HEK293T (cell line): ENCODE measurements around the gene RELCH.

ENCODE experiments used
- CTCF ChIA-PET: fragments of 350-600 bp; formaldehyde crosslinking; extraction: SDS; loops from one replicate; lab custom pipeline; 2021; ENCODE audit warnings: antibody characterized with exemption, inconsistent platforms; lab: Yijun Ruan, JAX
- POLR2A ChIA-PET: fragments of 350-600 bp; formaldehyde crosslinking; extraction: SDS; loops from one replicate; lab custom pipeline; 2020; ENCODE audit warnings: antibody characterized with exemption, inconsistent platforms; lab: Yijun Ruan, JAX
- DNase-seq: peaks from one replicate; pipeline ENCODE4 v3.0.0; 2012; ENCODE audit warnings: mixed read lengths; ENCODE audit errors: extremely low spot score
- ARNT ChIP-seq: fragments of 450-650 bp; IDR thresholded peaks from 2 replicates; pipeline ENCODE4 v1.6.1; 2017; ENCODE audit warnings: mild to moderate bottlenecking
- BHLHE40 ChIP-seq: fragments of 450-650 bp; IDR thresholded peaks from 2 replicates; pipeline ENCODE4 v1.6.1; 2016; ENCODE audit warnings: mild to moderate bottlenecking, moderate library complexity, borderline replicate concordance
- CTBP1 ChIP-seq: fragments of 450-650 bp; IDR thresholded peaks from 2 replicates; pipeline ENCODE4 v1.6.1; 2016; ENCODE audit warnings: borderline replicate concordance
- ELF4 ChIP-seq: fragments of 450-650 bp; IDR thresholded peaks from 2 replicates; pipeline ENCODE4 v1.6.1; 2017; ENCODE audit warnings: antibody characterized with exemption
- FOXA1 ChIP-seq: fragments of 450-650 bp; IDR thresholded peaks from 2 replicates; pipeline ENCODE4 v1.6.1; 2016; ENCODE audit warnings: mild to moderate bottlenecking
- FOXK2 ChIP-seq: fragments of 450-650 bp; IDR thresholded peaks from 2 replicates; pipeline ENCODE4 v1.6.1; 2016; ENCODE audit warnings: mild to moderate bottlenecking
- FOXM1 ChIP-seq: fragments of 450-650 bp; IDR thresholded peaks from 2 replicates; pipeline ENCODE4 v1.6.1; 2017; ENCODE audit warnings: mild to moderate bottlenecking, borderline replicate concordance
- HDGF ChIP-seq: fragments of 450-650 bp; IDR thresholded peaks from 2 replicates; pipeline ENCODE4 v1.6.1; 2017; ENCODE audit warnings: antibody characterized with exemption, borderline replicate concordance
- L3MBTL2 ChIP-seq: fragments of 450-650 bp; conservative IDR thresholded peaks from 2 replicates; pipeline ENCODE4 v1.6.1; 2016; ENCODE audit warnings: mild to moderate bottlenecking
- LEF1 ChIP-seq: fragments of 450-650 bp; IDR thresholded peaks from 2 replicates; pipeline ENCODE4 v1.6.1; 2017; ENCODE audit warnings: mild to moderate bottlenecking, borderline replicate concordance
- NFRKB ChIP-seq: fragments of 450-650 bp; IDR thresholded peaks from 2 replicates; pipeline ENCODE4 v1.6.1; 2016; ENCODE audit warnings: mild to moderate bottlenecking, moderate library complexity
- SP1 ChIP-seq: fragments of 450-650 bp; IDR thresholded peaks from 2 replicates; pipeline ENCODE4 v1.6.1; 2017
- SUZ12 ChIP-seq: fragments of 450-650 bp; IDR thresholded peaks from 2 replicates; pipeline ENCODE4 v1.6.1; 2016; ENCODE audit warnings: mild to moderate bottlenecking
- TARDBP ChIP-seq: fragments of 450-650 bp; IDR thresholded peaks from 2 replicates; pipeline ENCODE4 v1.6.1; 2016
- ZNF384 ChIP-seq: fragments of 450-650 bp; IDR thresholded peaks from 2 replicates; pipeline ENCODE4 v1.6.1; 2016
- TF ChIP-seq, protein P1 (sequence below): fragments of 450-650 bp; IDR thresholded peaks from 2 replicates; pipeline ENCODE4 v1.6.1; 2016

The RELCH gene

DNA sequence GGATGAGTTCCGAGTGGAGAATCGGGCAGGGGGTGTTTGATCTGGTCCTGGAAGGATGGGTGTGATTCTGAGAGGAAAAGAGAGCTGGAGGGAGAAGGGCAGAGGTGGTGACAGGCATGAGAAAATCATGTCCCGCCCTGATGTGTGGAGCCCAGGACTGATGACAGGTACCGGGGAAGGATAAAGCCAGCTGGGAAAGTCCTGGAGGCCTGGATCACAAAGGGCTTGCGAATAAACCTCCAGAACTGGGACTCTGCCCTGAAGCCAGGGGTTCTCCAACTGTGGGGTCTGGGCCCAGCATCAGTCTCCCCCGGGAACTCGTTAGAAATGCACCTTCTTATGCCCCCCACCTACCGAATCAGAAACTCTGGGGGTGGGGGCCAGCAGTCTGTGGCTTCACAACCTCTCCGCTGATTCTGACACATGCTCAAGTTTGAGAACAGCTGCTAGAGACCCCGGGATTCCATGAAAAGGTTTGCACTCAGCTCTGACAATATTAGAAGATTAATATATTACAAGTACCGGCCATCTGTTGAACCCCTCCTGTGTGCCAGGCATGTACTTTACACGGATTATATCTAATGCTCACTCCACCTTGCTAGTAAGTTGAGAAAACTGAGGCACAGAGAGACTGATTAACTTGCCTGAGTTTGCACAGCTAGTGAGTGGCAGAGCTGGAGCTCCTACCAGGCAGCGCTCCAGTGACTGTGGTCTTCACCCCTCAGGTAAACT, 146.1 kb downstream of the RELCH start:
- ChIA-PET CTCF (no interaction called here), POLR2A (no interaction called here)
- TF ChIP-seq FOXM1 (no peak), SP1 (no peak), NFRKB (no peak), HDGF (no peak), BHLHE40 (no peak), FOXA1 (no peak), L3MBTL2 (no peak), ELF4 (no peak)
- DNase-seq = no peak

DNA sequence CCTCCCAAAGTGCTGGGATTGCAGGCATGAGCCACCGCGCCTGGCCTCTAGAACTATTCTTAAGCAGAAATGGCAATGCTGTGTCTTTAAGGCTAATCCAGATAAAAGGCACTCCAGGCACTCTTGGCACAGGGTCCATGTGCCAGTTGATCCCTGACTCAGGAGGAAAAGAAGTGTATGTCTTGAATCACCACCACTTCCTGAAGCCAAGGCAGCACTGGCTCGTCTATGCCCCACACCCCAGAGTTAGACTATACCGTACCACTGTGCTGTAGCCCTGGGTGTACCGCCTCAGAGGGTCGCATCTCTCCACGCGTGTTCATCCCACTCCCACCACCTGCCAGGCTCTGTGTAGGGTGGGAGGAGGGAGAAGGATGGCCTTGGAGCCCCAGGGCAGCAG, 147.1 kb downstream of the RELCH start:
- POLR2A ChIA-PET = no interaction called here

DNA sequence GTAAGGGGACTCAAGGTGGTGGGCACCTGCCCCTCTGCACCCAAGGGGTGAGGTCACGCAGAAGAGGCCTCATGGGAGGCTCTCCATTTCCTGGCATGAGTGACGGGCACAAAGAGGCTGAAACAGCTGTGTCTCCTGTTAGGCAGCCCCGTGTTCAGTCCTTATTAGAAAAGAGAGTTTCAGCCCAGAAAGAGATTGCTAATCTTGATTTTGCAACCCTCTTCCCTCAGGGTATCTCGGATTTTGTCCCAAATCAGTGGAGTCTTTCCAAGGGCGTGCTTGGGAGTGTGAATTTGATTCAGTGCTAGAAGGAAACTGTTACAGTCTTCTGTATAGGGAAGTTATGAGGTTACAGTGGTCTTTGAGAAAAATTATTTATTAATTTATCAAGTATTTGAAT, 148.4 kb downstream of the RELCH start:
- DNase-seq = no peak
- TF ChIP-seq FOXA1 (no peak), LEF1 (no peak), HDGF (no peak), ELF4 (no peak), CTBP1 (no peak), ARNT (no peak), BHLHE40 (no peak), FOXK2 (no peak), FOXM1 (no peak), ZNF384 (no peak), NFRKB (no peak), SUZ12 (no peak), TARDBP (no peak), L3MBTL2 (no peak)
- TF ChIP-seq, protein P1, sequence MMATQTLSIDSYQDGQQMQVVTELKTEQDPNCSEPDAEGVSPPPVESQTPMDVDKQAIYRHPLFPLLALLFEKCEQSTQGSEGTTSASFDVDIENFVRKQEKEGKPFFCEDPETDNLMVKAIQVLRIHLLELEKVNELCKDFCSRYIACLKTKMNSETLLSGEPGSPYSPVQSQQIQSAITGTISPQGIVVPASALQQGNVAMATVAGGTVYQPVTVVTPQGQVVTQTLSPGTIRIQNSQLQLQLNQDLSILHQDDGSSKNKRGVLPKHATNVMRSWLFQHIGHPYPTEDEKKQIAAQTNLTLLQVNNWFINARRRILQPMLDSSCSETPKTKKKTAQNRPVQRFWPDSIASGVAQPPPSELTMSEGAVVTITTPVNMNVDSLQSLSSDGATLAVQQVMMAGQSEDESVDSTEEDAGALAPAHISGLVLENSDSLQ = no peak
- ChIA-PET CTCF (no interaction called here), POLR2A (no interaction called here)

More for the DNA sequence above, 147.1 kb downstream of the RELCH start:
- CTCF ChIA-PET = no interaction called here
- TF ChIP-seq BHLHE40 (no peak), FOXK2 (no peak), ZNF384 (no peak), SUZ12 (no peak), L3MBTL2 (no peak), TARDBP (no peak), ARNT (no peak), SP1 (no peak)
- TF ChIP-seq, protein P1 = no peak
- no peak for DNase-seq

DNA sequence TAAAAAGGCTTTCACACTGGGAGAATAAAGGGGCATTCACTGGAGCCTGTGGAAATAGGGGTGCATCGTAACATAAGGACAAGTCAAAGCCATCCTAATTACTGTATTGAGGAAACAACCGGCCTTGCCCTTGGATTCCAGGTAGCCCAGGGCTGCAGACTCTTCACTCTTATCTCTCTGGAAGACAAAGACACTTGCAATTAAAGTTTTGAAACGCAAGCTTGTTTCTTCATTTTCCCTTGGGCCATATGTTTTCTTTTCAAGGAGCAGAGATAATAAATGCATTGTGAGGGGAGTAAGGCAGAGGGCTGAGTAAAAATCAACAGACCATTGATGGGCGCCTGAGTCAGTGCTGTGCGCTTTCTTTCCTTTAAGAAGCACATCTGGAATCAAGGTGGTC, 149.6 kb downstream of the RELCH start:
- ChIA-PET CTCF (no interaction called here), POLR2A (no interaction called here)
- DNase-seq = no peak
- no peak for TF ChIP-seq SUZ12
- no peak for TF ChIP-seq ARNT
- no peak for TF ChIP-seq SP1
- no peak for TF ChIP-seq NFRKB
- TF ChIP-seq ELF4 = no peak
- no peak for TF ChIP-seq FOXA1
- no peak for TF ChIP-seq CTBP1
- TF ChIP-seq, protein P1 = no peak
- no peak for TF ChIP-seq FOXK2

DNA sequence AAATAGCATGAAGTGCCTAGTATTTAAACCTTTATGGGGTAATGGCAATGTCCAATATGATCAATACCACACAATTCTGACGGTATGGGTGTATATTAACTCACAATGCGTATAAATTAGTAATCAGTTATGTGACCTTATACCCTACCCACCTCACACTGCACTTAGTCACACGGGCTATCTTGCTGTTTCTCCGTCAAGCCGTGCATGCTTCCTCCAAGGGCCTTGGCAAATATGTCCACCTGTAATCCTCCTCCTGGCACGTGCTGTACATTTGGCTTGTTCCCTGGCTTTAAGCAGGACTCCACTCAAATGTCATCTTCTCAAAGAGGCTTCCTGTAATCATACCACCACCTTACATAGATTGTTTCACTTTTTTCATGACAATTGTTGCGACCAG, 150.3 kb downstream of the RELCH start:
- no peak for TF ChIP-seq SP1
- no peak for TF ChIP-seq CTBP1
- no peak for TF ChIP-seq LEF1
- no peak for TF ChIP-seq FOXM1
- ChIA-PET CTCF (no interaction called here), POLR2A (no interaction called here)
- no peak for DNase-seq

DNA sequence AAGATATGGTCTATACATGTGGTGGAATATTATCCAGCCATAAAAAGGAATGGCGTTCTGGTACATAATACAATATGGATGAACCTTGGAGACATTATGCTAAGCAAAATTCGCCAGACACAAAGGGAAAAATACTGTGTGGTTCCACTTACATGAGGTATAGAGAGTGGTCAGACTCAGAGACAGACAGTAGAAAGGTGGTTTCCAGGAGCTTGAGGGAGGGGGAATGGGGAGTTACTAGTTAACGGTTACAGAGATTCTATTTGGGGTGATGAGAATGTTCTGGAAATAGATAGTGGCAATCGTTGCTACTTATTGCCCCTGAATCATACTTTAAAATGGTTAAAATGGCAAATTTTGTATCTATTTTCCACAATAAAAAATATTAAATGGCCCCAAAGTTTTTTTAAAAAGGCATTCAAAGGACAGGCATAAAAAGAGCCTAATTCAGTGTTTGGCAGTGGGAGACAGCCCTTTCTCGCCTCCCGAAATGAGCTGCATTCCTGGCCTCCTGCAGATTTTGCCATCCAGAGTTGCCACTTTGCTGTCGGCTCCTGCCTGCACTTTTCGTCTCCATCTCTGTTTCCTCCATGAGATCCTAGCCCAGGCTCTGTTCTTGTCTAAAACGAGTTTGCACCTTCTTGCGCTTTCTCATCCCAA, 151.5 kb downstream of the RELCH start:
- POLR2A ChIA-PET = no interaction called here
- CTCF ChIA-PET = no interaction called here
- TF ChIP-seq ELF4 = no peak
- no peak for TF ChIP-seq L3MBTL2
- no peak for TF ChIP-seq SUZ12
- TF ChIP-seq TARDBP = no peak
- TF ChIP-seq NFRKB = no peak
- no peak for TF ChIP-seq FOXM1
- TF ChIP-seq ZNF384 = no peak
- no peak for TF ChIP-seq SP1
- TF ChIP-seq ARNT = no peak
- no peak for TF ChIP-seq FOXK2
- DNase-seq = no peak
